Measurements from ENCODE around the gene GRPEL2.
A peak's percentile ranks its signal among the peaks of the same experiment; 100 is the strongest.

Gene GRPEL2

GRCh38 chr5:149345147-149345891 is at the start of gene GRPEL2:
Gene GRPEL2, plus strand, starts transcription at chr5:149345499. Its CDS starts 41 bp downstream, at chr5:149345540.
- peak; percentile 99 for DNase-seq

GRCh38 chr5:149297340-149298025 is 47.8 kb upstream of the GRPEL2 start:
- DNase-seq: no peak

DNA sequence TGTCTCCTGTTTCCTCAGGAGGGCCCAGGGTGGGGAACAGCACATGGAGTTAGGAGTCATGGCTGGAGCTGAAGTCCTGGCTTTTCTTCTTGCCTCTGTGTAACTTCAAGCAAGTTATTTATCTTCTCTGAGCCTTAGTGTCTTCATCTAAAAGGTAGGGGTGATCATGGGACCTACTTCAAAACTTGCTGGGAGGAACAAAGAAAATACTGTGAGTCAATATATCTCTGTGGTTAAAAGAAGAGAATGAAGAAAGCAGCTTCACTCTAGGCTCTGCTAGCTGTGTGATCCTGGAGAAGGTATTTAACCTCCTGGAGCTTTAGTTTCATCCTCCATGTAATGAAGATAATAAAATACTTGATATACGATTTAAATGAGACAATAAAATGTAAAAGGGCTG is 47.1 kb upstream of the GRPEL2 start:
- no peak for DNase-seq

GRCh38 chr5:149298842-149299404 is 46.4 kb upstream of the GRPEL2 start:
- peak; percentile 46 for DNase-seq

DNA sequence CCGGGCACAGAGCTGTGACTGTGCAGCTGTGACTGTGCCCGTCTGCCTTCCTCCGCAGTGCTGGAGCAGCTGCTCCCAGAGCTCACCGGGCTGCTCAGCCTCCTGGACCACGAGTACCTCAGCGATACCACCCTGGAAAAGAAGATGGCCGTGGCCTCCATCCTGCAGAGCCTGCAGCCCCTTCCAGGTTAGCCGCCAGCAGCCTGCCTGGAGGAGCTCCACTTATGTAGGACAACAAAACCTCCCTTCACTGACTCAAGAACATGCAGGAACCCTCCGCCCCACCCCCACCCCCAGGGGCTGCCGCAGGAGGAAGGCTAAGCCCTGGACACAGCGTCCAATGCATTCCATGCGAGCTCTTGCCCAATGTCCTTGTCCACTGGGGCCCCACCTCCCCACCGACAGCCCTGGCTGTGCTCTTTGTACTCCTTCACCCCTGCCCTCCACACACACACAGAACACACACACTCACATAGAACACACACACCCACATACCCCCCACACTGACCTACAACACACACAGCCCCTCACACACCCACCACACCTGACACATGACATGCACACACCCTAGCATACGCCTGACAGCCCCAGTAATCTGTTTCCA is 45.7 kb upstream of the GRPEL2 start:
- DNase-seq: no peak

GRCh38 chr5:149300441-149300840 is 44.9 kb upstream of the GRPEL2 start:
- DNase-seq: no peak

GRCh38 chr5:149301049-149301743 is 44.1 kb upstream of the GRPEL2 start:
- DNase-seq: no peak

DNA sequence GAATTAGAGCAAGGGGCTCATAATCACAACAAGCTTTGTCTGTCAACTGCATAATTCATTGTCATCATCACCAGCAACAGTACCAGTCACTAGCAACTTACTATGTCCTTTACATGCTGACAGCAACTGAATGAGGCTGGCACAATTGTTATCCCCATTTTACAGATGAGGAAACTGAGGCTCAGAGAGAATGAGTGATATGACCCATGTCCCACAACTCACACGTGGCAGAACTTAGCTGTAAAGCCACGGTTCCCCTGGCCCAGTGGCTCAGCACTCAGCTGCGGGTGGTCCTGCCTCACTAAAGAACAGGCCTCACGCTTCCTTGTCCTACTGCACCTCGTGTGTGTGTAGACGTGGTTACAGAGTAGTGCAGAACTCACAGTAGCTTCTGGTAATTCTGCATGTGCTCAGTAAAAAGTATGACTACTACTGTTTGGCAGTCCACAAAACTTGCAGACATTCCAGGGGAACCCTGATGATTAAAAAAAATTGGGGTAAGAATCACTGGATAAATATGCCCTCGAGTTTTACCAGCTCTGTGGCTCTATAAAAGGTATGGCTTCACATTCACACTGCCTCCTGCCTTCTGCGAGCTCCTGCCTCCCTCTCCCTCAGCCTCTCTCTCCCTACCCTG is 43.4 kb upstream of the GRPEL2 start:
- DNase-seq: no peak

DNA sequence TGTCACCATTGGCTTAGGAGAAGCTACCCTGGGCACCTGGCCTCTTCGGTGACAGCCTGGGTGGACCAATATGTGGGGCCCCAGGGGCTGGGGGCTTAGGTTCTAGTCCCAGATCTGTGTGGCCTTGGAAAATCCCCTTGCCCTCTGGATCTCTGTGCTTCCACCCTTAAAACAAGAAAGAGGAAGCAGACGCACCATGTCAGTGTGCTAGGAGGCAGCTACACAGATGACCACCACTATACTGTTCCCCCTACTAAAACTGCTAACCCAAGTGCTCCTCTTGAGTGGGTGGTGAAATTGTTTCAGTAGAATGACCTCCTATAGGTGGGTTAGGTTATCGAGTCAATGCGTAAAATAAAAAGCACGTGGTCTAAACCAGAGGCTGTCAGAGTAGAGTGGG is 42.7 kb upstream of the GRPEL2 start:
- no peak for DNase-seq

DNA sequence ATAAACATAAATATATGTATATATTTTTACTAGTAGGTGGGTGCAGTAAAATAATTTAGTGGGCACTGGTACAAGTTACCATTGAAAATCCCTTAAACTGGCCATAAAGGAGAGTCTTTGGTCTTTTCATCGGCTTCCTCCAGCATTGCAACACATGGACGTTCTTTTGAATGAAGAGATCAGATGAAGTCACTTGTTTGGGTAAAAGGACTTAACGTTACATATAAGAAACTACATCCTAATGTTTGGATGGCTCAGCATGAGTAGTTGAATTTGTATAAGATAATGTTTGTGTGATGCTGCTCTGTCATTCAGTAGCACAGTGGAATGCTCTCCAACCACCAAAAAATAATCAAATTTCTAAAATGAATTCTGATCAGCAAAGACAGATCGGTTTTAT is 42.1 kb upstream of the GRPEL2 start:
- no peak for DNase-seq

DNA sequence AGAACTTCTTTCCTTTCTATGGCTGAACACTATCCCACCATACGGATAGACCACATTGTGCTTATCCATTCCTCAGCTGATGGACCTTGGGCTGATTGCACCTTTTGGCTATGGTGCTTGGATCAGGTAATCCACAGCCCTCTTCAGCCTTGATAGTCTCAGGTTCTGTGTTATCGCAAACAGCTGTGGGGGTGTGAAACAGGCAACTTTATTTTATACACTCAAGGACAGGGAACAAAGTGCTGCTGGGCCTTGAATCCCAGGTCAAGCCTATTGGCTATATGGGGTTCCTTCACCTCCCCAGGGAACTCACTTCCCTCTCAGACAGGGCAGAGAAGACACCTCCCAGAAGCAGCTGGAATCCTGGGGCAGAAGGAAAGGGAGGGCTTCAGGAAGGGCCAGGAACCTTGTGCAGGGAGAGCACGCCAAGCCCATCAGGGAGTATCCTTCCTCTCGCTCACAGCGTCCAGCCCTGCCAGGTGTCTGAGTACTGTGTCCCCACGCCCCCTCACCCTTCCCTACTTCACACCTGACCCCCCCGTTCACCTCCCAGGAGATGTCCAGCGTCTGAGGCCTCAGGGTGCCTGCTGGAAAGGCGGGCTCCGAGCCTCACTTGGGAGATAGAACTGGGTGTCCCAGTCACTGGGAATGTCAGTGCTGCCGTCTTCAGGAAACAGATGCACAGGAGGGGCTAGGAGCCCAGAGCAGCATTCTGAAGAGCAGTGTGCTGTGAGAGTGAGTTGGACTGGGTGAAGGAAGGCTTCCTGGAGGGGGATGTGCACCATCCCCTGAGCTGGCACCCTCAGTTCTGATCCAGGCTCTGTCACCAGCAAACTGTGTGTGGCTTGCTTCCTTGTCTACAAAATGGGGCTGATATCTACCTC is 40.9 kb upstream of the GRPEL2 start:
- DNase-seq: no peak

DNA sequence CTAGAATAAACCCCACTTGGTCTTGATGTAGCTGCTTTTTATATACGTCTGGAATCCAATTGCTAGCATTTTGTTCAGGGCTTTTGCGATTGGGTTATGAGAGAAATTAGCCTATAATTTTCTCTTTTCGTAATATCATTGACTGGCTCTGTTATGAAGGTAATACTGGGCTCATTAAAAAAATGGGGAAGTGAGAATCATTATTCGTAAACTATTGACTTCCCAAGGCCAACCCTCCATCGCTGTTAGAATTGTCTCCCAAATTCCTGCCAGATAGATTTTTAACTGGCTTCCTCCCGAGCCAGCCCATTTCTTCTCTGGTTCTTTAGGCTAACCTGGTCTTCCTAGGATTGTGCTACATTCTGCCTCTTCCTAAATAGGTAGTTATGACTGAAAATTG is 35.9 kb upstream of the GRPEL2 start:
- no peak for DNase-seq

DNA sequence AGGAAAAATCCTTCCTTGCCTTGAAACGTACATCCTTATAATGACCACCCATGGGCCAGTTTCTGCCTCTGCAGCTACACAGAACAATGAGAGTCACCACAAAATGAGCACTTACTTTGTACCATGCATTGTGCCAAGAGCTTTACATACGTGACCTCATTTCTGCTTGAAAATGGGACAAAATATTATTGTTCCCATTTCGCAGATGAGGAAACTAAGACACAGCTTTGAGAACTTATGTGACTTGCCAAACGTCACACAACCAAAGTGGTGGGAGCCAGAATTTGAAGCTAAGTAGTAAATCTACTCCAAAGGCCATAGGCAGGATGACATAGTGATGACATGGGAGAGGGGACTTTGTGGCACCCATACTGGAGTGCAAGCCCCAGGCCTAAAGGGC is 34.8 kb upstream of the GRPEL2 start:
- DNase-seq: no peak

GRCh38 chr5:149310947-149311658 is 34.2 kb upstream of the GRPEL2 start:
- DNase-seq: peak; percentile 24

DNA sequence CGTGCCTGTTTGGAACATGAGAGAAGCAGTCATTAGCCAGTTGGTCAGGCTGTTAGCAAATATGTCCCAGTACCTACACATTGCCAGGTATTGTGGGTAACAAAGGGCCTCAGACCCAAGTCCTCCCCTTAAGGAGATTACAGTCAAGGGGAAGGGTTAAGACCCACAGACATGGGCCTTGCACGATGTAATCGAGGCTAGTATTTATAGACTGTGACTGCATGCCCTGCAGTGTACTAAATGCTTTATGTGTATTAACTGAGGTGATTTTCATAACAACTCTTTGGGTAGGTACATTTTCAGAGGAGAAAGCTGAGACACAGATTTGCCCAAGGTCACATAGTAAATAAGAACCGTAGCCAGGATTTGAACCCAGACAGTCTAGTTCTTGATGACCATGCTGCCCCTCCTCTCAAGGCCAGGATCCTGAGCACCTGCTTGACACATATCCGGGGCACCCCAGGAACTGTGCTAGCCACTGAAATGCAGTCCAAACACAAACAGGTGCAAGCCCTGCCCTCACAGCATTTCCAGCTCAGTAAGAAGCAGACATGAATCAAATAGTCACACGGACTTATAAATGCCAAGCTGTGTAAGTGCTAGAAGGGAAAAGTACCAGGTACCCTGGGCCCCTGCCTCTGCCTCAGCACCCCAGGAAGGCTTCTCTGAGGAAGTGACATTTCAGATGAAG is 32.0 kb upstream of the GRPEL2 start:
- no peak for DNase-seq

DNA sequence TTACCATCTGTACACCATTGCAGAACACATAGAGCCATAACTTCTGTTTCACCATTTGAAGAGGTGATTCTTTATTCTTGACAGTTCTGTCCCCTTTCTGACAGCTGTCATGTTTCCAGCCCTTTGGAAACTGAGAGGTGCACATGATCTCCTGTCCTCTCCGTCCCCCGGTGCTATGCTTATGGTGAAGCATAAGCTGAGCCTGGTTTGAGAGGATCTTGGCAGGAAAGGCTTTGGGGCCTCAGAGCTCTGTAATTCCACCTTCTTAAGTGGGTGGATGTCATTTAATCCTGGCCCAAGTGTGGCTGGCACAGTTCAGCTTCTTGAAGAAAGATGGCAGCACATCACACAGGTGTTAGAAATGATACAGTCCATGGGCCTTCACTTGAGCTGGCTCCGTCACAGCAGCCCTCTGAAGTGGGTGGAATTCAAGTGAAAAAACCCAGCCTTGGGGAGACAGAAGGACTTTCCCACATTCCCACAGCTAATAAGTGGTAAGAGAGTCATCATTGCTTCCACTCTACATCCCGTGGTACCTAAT is 30.7 kb upstream of the GRPEL2 start:
- no peak for DNase-seq

DNA sequence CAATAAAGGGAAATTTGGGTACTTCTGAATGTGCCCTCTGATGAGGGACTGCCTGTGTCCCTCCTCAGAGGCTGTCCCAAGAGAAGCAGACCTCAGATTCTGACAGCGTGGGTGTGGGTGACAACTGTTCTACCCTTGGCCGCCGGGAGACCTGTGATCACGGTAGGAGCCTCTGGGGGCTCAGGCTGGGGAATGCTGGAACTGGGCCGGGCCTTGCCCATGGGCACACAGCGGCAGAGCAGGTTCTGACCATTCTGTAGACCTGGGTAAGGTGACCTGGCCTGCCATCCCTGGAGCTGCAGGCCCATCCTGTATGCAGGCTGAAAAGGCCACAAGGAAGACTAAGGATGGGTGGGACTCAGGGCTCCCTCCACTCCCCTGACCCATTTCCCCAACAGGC is 29.5 kb upstream of the GRPEL2 start:
- no peak for DNase-seq

DNA sequence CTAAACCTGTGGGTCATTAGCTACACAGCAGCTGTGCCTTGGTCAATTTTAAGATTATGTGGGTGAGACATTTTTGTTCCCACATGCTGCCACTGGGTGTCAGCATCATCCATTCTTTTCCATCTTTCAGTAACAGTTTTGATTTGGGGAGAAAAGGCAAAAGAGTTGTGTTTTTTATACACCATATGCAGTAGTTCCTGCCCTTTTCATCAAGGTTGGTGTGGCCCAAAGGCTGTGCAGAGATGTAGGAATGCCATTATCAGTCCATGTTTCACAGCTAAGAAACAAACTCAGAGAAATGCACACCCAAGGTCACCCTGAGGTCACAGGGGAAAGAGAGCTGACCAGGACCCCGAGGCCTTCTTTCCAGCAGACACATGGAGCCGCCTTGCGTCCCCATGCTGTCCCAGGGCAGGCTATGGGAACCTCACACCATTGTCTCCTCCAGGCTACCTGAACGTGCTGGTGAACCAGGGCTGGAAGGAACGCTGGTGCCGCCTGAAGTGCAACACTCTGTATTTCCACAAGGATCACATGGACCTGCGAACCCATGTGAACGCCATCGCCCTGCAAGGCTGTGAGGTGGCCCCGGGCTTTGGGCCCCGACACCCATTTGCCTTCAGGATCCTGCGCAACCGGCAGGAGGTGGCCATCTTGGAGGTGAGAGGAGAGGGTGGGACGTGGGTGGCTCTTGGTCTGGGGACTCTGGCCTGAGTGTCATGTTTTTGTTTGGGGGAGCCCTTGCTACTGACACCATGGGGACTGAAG is 27.8 kb upstream of the GRPEL2 start:
- DNase-seq: peak; percentile 73

DNA sequence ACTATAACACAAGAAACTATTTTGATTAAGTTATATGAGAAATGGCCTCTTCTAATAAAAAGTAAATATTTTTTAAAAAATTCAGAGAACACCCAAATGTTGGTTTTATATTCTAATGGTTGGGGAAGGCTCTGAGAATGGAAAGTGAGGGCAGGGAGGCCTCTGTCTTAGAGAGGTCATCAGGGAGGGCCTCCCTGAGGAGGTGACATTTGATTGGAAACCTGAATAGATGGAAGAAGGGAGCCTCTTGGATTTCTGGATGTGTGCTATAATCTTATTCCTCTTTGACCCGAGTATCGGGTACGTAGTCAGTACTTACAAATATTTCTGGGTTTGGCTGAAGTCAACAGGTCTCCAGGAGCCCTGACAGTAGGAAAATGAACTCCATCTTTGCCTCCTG is 26.1 kb upstream of the GRPEL2 start:
- DNase-seq: no peak

All from hematopoietic multipotent progenitor cell treated with erythropoietin and hydrocortisone succinate and interleukin-3 and kit ligand, for 6 days (in vitro differentiated cells).